ENCODE data around the gene MAP3K2.
A peak's percentile ranks its signal among the peaks of the same experiment; 100 is the strongest.

Gene MAP3K2, protein sequence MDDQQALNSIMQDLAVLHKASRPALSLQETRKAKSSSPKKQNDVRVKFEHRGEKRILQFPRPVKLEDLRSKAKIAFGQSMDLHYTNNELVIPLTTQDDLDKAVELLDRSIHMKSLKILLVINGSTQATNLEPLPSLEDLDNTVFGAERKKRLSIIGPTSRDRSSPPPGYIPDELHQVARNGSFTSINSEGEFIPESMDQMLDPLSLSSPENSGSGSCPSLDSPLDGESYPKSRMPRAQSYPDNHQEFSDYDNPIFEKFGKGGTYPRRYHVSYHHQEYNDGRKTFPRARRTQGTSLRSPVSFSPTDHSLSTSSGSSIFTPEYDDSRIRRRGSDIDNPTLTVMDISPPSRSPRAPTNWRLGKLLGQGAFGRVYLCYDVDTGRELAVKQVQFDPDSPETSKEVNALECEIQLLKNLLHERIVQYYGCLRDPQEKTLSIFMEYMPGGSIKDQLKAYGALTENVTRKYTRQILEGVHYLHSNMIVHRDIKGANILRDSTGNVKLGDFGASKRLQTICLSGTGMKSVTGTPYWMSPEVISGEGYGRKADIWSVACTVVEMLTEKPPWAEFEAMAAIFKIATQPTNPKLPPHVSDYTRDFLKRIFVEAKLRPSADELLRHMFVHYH

DNA sequence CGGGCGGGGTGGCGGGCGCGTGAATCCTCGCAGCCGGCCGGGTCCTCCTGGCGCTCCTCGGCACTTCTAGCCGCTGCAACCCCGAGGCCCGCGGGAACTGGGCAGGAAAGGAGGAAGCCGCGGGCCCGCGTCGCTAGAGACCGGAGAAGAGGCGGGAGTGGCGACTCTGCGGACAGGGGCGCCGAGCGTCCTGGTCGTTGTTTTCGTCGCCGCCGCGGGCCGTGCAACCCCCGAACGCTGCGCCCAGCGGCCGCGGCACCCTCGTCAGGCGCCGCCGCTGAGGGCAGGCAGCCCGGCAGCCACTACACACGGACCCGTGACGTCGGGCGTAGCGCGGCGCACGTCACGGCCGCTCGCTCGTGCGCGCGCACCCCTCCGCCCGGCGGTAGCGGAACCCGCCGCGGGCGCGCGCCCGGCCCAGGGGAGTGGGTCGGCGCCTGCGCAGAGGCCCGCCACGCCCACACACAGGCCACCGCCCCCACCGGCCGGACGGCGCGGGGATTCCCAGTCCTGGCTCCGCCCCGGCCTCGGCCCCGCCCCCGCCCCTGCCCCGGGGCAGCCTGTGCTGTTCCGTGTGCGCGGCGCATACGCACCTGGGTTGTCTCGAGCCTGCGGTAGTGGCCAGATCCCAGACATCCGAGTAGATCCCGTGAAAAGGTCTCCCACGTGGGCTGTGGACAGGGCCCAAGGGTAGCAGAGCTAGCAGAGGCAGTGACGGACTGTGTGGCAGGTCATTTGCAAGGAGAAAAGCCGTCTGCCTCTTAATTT, at the start of gene MAP3K2:
Gene MAP3K2, minus strand, starts transcription at position 321 of the 768 bp plus-strand sequence. CDS start 44,846 bp downstream, outside the sequence.
- DNase-seq = peak; percentile 69 to 97

DNA sequence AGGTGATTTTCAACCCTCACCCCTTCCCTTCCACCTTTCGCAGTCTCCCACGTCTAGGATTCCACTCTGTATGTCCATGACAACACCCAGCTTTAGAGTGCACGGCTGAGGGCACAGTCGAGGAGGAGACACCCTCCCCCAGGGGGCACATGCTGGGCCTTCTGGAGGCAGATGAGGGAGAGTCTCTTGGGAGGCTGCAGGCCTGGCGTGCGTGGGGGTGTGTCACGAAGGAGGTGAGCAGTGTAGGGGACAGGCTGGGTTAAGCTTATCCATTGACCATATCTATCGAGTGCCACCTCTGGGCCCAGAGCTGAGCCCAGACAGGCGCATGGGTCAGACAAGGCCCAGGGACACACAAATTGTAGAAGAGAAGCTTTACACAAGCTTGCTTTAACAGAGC, 49.3 kb upstream of the MAP3K2 start:
- DNase-seq = no peak

DNA sequence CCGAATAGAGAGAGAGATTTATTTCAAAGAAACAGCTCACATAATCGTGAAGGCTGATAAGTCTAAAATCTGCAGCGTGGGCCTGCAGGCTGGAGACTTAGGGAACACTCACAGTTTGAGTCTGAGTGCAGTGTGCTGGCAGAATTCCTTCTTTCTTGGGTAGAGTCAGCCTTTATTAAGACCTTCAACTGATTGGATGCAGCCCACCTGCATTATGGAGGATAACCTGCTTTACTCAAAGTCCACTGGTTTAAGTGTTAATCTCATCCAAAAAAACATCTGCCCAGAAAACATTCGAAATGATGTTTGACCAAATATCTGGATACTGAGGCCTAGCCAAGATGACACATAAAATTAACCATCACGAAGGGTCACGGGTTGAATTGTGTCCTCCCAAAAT, 46.7 kb upstream of the MAP3K2 start:
- no peak for DNase-seq

DNA sequence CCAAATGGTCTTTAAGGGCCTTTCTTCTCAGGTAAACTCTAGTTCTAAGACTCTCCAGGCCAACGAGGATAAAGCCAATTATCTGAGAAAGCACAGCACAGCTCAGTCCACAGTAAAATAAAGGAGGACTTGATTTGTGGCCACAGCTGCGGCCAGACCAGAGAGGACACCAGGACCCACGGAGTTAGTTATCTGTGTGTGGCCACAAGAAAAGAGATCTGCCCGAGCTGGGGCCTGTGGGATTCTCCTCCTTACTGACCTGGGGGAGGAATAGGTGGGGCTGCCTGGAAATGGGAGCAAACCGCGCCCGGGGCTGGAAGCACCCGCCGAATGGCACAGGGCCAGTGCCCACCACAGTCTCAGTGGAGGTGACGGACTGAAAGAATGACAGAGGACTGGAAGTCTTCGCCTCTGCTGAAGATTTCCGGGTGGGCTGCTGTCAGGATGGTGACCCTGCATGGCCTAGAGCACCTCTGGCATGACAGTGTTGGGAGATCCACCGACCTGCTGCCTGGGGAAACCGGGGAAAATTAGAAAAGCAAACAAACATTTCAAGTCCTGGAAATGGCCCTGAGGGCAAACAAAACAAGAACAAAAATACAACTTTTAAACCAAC, 43.7 kb upstream of the MAP3K2 start:
- DNase-seq = no peak

DNA sequence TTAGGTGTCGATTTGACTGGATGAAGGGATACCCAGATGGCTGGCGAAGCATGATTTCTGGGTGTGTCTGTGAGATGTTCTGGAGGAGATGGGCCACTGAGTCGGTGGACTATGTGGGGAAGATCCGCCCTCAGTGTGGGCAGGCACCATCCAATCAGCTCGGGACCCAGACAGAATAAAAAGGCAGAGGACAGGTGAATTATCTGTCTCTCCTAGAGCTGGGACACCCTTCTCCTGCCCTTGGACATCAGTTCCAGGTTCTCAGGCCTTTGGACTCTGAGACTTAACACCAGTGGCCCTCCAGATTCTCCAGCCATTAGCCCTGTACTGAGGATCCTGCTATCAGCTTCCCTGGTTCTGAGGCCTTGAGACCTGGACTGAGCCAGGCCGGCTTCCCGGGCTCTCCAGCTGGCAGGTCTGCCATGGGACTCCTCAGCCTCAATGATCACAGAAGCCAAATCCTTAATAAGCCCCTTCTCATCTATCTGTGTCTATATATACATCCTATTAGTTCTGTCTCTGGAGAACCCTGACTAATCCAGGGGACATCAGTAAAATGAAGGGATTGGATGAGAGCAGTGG, 42.2 kb upstream of the MAP3K2 start:
- no peak for DNase-seq

DNA sequence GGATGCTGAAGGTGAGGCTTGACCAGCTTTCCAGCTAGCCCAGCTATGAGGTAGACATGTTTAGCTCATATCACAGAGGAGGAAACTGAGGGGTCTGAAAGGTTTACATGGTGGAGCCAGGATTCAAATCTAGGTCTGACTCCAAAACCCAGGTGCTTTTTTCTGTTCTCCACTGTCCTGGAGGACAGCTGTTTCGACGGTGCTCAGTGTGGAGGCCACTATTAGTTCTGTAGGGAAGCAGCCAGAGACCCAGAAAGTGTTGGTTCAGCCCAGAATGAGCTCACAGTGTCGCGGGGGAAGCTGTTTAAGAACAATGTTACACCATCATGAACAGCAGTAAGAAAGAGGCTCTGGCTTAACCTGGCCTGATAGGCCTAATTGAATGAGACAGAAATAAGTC, 41.5 kb upstream of the MAP3K2 start:
- DNase-seq = no peak

DNA sequence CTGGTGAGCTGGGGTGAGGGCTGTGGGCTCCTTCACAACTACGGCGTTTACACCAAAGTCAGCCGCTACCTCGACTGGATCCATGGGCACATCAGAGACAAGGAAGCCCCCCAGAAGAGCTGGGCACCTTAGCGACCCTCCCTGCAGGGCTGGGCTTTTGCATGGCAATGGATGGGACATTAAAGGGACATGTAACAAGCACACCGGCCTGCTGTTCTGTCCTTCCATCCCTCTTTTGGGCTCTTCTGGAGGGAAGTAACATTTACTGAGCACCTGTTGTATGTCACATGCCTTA, 41.0 kb upstream of the MAP3K2 start:
- no peak for DNase-seq

DNA sequence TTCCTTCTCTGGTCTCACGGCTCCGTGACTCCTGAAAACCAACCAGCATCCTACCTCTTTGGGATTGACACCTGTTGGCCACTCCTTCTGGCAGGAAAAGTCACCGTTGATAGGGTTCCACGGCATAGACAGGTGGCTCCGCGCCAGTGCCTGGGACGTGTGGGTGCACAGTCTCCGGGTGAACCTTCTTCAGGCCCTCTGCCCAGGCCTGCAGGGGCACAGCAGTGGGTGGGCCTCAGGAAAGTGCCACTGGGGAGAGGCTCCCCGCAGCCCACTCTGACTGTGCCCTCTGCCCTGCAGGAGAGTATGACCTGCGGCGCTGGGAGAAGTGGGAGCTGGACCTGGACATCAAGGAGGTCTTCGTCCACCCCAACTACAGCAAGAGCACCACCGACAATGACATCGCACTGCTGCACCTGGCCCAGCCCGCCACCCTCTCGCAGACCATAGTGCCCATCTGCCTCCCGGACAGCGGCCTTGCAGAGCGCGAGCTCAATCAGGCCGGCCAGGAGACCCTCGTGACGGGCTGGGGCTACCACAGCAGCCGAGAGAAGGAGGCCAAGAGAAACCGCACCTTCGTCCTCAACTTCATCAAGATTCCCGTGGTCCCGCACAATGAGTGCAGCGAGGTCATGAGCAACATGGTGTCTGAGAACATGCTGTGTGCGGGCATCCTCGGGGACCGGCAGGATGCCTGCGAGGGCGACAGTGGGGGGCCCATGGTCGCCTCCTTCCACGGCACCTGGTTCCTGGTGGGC, 40.5 kb upstream of the MAP3K2 start:
- DNase-seq = no peak

DNA sequence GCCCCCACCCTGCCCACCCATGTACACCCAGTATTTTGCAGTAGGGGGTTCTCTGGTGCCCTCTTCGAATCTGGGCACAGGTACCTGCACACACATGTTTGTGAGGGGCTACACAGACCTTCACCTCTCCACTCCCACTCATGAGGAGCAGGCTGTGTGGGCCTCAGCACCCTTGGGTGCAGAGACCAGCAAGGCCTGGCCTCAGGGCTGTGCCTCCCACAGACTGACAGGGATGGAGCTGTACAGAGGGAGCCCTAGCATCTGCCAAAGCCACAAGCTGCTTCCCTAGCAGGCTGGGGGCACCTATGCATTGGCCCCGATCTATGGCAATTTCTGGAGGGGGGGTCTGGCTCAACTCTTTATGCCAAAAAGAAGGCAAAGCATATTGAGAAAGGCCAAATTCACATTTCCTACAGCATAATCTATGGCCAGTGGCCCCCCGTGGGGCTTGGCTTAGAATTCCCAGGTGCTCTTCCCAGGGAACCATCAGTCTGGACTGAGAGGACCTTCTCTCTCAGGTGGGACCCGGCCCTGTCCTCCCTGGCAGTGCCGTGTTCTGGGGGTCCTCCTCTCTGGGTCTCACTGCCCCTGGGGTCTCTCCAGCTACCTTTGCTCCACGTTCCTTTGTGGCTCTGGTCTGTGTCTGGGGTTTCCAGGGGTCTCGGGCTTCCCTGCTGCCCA, 39.7 kb upstream of the MAP3K2 start:
- DNase-seq = no peak

DNA sequence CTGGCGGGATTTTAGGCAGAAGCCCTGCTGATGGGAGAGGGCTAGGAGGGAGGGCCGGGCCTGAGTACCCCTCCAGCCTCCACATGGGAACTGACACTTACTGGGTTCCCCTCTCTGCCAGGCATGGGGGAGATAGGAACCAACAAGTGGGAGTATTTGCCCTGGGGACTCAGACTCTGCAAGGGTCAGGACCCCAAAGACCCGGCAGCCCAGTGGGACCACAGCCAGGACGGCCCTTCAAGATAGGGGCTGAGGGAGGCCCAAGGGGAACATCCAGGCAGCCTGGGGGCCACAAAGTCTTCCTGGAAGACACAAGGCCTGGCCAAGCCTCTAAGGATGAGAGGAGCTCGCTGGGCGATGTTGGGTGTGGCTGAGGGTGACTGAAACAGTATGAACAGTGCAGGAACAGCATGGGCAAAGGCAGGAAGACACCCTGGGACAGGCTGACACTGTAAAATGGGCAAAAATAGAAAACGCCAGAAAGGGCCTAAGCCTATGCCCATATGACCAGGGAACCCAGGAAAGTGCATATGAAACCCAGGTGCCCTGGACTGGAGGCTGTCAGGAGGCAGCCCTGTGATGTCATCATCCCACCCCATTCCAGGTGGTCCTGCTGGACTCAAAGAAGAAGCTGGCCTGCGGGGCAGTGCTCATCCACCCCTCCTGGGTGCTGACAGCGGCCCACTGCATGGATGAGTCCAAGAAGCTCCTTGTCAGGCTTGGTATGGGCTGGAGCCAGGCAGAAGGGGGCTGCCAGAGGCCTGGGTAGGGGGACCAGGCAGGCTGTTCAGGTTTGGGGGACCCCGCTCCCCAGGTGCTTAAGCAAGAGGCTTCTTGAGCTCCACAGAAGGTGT, 39.0 kb upstream of the MAP3K2 start:
- DNase-seq = no peak

DNA sequence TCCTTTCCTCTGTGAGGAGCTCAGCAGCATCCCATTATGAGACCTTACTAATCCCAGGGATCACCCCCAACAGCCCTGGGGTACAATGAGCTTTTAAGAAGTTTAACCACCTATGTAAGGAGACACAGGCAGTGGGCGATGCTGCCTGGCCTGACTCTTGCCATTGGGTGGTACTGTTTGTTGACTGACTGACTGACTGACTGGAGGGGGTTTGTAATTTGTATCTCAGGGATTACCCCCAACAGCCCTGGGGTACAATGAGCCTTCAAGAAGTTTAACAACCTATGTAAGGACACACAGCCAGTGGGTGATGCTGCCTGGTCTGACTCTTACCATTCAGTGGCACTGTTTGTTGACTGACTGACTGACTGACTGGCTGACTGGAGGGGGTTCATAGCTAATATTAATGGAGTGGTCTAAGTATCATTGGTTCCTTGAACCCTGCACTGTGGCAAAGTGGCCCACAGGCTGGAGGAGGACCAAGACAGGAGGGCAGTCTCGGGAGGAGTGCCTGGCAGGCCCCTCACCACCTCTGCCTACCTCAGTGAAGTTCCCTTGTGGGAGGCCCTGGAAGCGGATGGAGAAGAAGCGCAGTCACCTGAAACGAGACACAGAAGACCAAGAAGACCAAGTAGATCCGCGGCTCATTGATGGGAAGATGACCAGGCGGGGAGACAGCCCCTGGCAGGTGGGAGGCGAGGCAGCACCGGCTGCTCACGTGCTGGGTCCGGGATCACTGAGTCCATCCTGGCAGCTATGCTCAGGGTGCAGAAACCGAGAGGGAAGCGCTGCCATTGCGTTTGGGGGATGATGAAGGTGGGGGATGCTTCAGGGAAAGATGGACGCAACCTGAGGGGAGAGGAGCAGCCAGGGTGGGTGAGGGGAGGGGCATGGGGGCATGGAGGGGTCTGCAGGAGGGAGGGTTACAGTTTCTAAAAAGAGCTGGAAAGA, 38.0 kb upstream of the MAP3K2 start:
- no peak for DNase-seq

DNA sequence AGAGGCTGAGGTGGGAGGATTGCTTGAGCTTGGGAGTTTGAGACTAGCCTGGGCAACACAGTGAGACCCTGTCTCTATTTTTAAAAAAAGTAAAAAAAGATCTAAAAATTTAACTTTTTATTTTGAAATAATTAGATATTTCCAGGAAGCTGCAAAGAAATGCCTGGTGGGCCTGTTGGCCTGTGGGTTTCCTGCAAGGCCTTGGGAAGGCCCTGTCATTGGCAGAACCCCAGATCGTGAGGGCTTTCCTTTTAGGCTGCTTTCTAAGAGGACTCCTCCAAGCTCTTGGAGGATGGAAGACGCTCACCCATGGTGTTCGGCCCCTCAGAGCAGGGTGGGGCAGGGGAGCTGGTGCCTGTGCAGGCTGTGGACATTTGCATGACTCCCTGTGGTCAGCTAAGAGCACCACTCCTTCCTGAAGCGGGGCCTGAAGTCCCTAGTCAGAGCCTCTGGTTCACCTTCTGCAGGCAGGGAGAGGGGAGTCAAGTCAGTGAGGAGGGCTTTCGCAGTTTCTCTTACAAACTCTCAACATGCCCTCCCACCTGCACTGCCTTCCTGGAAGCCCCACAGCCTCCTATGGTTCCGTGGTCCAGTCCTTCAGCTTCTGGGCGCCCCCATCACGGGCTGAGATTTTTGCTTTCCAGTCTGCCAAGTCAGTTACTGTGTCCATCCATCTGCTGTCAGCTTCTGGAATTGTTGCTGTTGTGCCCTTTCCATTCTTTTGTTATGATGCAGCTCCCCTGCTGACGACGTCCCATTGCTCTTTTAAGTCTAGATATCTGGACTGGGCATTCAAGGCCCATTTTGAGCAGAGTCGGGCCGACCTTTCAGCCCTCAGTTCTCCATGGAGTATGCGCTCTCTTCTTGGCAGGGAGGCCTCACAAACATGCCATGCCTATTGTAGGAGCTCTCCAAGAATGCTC, 37.1 kb upstream of the MAP3K2 start:
- no peak for DNase-seq

DNA sequence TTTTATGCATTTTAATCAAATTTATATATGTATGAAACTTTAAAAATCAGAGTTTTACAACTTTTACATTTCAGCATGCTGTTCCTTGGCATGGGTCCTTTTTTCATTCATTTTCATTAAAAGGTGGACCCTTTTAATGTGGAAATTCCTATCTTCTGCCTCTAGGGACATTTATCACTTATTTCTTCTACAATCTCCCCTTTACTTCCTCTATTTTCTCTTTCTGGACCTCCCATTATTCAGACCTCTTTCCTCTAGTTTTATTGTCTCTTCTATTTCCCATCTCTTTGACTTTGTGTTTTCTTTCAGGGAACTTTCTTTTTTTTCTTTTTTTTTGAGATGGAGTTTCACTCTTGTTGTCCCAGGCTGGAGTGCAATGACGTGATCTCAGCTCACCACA, 36.1 kb upstream of the MAP3K2 start:
- DNase-seq = no peak

DNA sequence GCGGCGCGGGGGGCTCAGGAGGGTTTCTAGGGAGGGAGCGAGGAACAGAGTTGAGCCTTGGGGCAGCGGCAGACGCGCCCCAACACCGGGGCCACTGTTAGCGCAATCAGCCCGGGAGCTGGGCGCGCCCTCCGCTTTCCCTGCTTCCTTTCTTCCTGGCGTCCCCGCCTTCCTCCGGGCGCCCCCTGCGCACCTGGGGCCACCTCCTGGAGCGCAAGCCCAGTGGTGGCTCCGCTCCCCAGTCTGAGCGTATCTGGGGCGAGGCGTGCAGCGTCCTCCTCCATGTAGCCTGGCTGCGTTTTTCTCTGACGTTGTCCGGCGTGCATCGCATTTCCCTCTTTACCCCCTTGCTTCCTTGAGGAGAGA, 35.7 kb upstream of the MAP3K2 start:
- peak in 1 of 2 experiments; percentile 61 for DNase-seq

DNA sequence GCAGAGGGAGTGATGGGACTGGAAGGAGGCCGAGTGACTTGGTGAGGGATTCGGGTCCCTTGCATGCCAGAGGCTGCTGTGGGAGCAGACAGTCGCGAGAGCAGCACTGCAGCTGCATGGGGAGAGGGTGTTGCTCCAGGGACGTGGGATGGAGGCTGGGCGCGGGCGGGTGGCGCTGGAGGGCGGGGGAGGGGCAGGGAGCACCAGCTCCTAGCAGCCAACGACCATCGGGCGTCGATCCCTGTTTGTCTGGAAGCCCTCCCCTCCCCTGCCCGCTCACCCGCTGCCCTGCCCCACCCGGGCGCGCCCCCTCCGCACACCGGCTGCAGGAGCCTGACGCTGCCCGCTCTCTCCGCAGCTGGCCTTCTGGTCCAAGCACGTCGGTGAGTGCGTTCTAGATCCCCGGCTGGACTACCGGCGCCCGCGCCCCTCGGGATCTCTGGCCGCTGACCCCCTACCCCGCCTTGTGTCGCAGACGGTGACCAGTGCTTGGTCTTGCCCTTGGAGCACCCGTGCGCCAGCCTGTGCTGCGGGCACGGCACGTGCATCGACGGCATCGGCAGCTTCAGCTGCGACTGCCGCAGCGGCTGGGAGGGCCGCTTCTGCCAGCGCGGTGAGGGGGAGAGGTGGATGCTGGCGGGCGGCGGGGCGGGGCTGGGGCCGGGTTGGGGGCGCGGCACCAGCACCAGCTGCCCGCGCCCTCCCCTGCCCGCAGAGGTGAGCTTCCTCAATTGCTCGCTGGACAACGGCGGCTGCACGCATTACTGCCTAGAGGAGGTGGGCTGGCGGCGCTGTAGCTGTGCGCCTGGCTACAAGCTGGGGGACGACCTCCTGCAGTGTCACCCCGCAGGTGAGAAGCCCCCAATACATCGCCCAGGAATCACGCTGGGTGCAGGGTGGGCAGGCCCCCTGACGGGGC, 35.0 kb upstream of the MAP3K2 start:
- DNase-seq = peak in 1 of 2 experiments; percentile 62

DNA sequence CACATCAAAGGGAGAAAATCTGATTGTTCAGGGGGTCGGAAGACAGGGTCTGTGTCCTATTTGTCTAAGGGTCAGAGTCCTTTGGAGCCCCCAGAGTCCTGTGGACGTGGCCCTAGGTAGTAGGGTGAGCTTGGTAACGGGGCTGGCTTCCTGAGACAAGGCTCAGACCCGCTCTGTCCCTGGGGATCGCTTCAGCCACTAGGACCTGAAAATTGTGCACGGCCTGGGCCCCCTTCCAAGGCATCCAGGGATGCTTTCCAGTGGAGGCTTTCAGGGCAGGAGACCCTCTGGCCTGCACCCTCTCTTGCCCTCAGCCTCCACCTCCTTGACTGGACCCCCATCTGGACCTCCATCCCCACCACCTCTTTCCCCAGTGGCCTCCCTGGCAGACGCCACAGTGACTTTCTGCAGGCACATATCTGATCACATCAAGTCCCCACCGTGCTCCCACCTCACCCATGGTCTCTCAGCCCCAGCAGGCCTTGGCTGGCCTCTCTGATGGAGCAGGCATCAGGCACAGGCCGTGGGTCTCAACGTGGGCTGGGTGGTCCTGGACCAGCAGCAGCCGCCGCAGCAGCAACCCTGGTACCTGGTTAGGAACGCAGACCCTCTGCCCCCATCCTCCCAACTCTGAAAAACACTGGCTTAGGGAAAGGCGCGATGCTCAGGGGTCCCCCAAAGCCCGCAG, 34.2 kb upstream of the MAP3K2 start:
- DNase-seq = no peak

Measured in NCI-H526 (cell line).